SK-N-SH treated with all-trans-retinoic acid at 6 μM for 48 hours (cell line): ENCODE data around the gene POU4F3.

Source experiments
- ATAC-seq: fragments of 200-7000 bp; cut with Tn5 transposase; 3 replicates; pipeline ENCODE4 v1.9.1; 2020; ENCODE audit warnings: mild to moderate bottlenecking, moderate library complexity
- CSDC2 ChIP-seq: fragments of 250-450 bp; sonication (Bioruptor Pico); IDR thresholded peaks from 2 replicates; pipeline ENCODE4 v1.5.0; 2020; ENCODE audit warnings: mild to moderate bottlenecking, moderate library complexity
- ESRRG ChIP-seq: fragments of 250-450 bp; sonication (Bioruptor Pico); IDR thresholded peaks from 2 replicates; pipeline ENCODE4 v1.6.1; 2021; ENCODE audit warnings: mild to moderate bottlenecking
- ISL1 ChIP-seq: fragments of 250-450 bp; sonication (Bioruptor Pico); IDR thresholded peaks from 2 replicates; pipeline ENCODE4 v2.1.2; 2022; ENCODE audit warnings: mild to moderate bottlenecking, moderate library complexity
- PPARA ChIP-seq: fragments of 250-450 bp; sonication (Bioruptor Pico); IDR thresholded peaks from 2 replicates; pipeline ENCODE4 v1.5.0; 2020; ENCODE audit warnings: mild to moderate bottlenecking, borderline replicate concordance
- RARB ChIP-seq: fragments of 250-450 bp; sonication (Bioruptor Pico); IDR thresholded peaks from 2 replicates; pipeline ENCODE4 v1.8.0; 2021; ENCODE audit warnings: mild to moderate bottlenecking, moderate library complexity
- TCF4 ChIP-seq: fragments of 250-450 bp; sonication (Bioruptor Pico); IDR thresholded peaks from 2 replicates; pipeline ENCODE4 v1.8.0; 2021; ENCODE audit warnings: mild to moderate bottlenecking, moderate library complexity, borderline replicate concordance
- TOX ChIP-seq: fragments of 250-450 bp; sonication (Bioruptor Pico); IDR thresholded peaks from 2 replicates; pipeline ENCODE4 v1.8.0; 2021; ENCODE audit warnings: mild to moderate bottlenecking, moderate library complexity, borderline replicate concordance
- ZFP3 ChIP-seq: fragments of 250-450 bp; sonication (Bioruptor Pico); IDR thresholded peaks from 2 replicates; pipeline ENCODE4 v1.5.0; 2020; ENCODE audit warnings: mild to moderate bottlenecking, moderate library complexity
- ZFP30 ChIP-seq: fragments of 450-650 bp; formaldehyde crosslinking; IDR thresholded peaks from 2 replicates; pipeline ENCODE4 v1.5.0; 2022; ENCODE audit warnings: mild to moderate bottlenecking, moderate library complexity
- ZNF565 ChIP-seq: fragments of 450-650 bp; formaldehyde crosslinking; conservative IDR thresholded peaks from 2 replicates; pipeline ENCODE4 v1.5.0; 2020; ENCODE audit warnings: low read depth, mild to moderate bottlenecking, moderate library complexity
- ZNF70 ChIP-seq: fragments of 450-650 bp; formaldehyde crosslinking; IDR thresholded peaks from 2 replicates; pipeline ENCODE4 v1.5.0; 2020; ENCODE audit warnings: mild to moderate bottlenecking, moderate library complexity
- ZNF8 ChIP-seq: fragments of 450-650 bp; formaldehyde crosslinking; IDR thresholded peaks from 2 replicates; pipeline ENCODE4 v1.5.0; 2020; ENCODE audit warnings: mild to moderate bottlenecking, moderate library complexity
- TF ChIP-seq, protein P1 (sequence below): fragments of 250-450 bp; sonication (Bioruptor Pico); IDR thresholded peaks from 2 replicates; pipeline ENCODE4 v1.8.0; 2020; ENCODE audit warnings: mild to moderate bottlenecking, moderate library complexity, borderline replicate concordance
- TF ChIP-seq, protein P2 (sequence below): fragments of 250-450 bp; sonication (Bioruptor Pico); IDR thresholded peaks from 2 replicates; pipeline ENCODE4 v1.5.1; 2020; ENCODE audit warnings: low read depth, mild to moderate bottlenecking, moderate library complexity
- TF ChIP-seq, protein P3 (sequence below): fragments of 250-450 bp; sonication (Bioruptor Pico); IDR thresholded peaks from 2 replicates; pipeline ENCODE4 v1.5.1; 2021; ENCODE audit warnings: mild to moderate bottlenecking, moderate library complexity
- TF ChIP-seq, protein P4 (sequence below): fragments of 250-450 bp; sonication (Bioruptor Pico); IDR thresholded peaks from 2 replicates; pipeline ENCODE4 v1.8.0; 2021; ENCODE audit warnings: low read depth, mild to moderate bottlenecking, moderate library complexity, borderline replicate concordance
- TF ChIP-seq, protein P5 (sequence below): fragments of 250-450 bp; sonication (Bioruptor Pico); IDR thresholded peaks from 2 replicates; pipeline ENCODE4 v1.5.0; 2020; ENCODE audit warnings: mild to moderate bottlenecking, moderate library complexity

The POU4F3 gene

DNA sequence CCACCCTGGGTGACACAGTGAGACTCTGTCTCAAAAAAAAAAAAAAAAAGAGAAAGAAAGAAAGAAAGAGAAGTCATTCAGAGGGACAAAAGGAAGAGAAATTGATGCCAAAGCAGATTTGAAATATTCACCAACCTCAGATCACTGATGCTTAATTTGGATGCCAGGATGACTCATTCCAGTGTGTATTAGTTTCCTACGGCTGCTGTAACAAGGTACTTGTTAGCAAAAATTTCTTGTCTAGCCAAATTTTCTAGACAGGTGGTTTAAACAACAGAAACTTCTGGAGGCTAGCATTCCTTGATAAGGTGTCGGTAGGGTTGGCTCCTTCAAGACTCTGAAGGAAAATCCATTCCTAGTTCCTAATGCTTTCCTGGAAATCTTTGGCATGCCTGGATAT, 42.1 kb downstream of the POU4F3 start:
- no peak for TF ChIP-seq ZNF8 (CRISPR knock-in tag)
- ATAC-seq, result no peak

DNA sequence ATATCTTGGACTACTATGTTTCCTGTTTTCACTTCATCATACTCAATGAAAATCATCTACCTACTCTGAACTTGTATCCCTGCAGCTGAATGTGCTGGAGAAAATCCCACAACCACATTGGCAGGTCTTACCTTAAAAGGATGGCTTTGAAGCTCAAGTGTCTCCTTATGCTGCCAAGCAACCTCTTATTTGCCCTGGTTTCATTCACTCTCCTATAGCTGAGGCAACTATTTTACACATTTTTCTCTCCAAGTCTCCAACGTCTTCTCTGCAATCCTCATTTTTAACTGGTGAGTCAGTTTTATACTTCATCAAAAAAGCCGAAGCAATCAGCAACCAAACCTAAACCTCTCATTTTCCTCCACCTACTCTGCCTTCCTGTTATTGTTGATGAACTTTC, 49.7 kb downstream of the POU4F3 start:
- ATAC-seq, result peak; percentile 49; the same call in 2 of the 3 replicates
- TF ChIP-seq ISL1 (CRISPR knock-in tag), result no peak
- TF ChIP-seq PPARA, result no peak
- TF ChIP-seq, protein P1, sequence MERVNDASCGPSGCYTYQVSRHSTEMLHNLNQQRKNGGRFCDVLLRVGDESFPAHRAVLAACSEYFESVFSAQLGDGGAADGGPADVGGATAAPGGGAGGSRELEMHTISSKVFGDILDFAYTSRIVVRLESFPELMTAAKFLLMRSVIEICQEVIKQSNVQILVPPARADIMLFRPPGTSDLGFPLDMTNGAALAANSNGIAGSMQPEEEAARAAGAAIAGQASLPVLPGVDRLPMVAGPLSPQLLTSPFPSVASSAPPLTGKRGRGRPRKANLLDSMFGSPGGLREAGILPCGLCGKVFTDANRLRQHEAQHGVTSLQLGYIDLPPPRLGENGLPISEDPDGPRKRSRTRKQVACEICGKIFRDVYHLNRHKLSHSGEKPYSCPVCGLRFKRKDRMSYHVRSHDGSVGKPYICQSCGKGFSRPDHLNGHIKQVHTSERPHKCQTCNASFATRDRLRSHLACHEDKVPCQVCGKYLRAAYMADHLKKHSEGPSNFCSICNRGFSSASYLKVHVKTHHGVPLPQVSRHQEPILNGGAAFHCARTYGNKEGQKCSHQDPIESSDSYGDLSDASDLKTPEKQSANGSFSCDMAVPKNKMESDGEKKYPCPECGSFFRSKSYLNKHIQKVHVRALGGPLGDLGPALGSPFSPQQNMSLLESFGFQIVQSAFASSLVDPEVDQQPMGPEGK, result no peak
- no peak for TF ChIP-seq TOX (CRISPR knock-in tag)
- TF ChIP-seq ZNF565, result no peak
- no peak for TF ChIP-seq ZNF8 (CRISPR knock-in tag)
- TF ChIP-seq, protein P2, sequence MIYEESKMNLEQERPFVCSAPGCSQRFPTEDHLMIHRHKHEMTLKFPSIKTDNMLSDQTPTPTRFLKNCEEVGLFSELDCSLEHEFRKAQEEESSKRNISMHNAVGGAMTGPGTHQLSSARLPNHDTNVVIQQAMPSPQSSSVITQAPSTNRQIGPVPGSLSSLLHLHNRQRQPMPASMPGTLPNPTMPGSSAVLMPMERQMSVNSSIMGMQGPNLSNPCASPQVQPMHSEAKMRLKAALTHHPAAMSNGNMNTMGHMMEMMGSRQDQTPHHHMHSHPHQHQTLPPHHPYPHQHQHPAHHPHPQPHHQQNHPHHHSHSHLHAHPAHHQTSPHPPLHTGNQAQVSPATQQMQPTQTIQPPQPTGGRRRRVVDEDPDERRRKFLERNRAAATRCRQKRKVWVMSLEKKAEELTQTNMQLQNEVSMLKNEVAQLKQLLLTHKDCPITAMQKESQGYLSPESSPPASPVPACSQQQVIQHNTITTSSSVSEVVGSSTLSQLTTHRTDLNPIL (CRISPR knock-in tag), result no peak
- TF ChIP-seq TCF4, result no peak
- TF ChIP-seq CSDC2, result no peak
- no peak for TF ChIP-seq ESRRG (CRISPR knock-in tag)

DNA sequence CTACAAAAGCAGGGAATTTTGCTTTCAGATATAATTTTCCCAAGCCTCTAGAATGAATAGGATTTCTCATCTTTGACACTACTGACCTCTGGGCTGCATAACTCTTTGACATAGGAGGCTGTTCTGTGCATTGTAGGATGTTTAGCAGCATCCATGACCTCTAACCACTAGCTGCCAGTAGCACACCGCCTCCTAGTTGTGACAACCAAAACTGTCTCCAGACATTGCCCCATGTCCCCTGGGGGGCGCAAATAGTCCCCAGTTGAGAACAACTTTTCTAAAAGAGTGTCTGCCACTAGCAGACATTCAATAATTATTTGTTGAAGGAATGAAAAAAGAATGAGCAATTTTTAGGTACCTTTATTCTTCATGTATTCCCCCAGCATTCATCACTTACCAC, 51.8 kb downstream of the POU4F3 start:
- TF ChIP-seq ZNF70 (CRISPR knock-in tag), result no peak
- TF ChIP-seq ZFP30 (CRISPR knock-in tag), result no peak
- TF ChIP-seq, protein P1, result no peak
- no peak for TF ChIP-seq ESRRG (CRISPR knock-in tag)
- TF ChIP-seq, protein P3, sequence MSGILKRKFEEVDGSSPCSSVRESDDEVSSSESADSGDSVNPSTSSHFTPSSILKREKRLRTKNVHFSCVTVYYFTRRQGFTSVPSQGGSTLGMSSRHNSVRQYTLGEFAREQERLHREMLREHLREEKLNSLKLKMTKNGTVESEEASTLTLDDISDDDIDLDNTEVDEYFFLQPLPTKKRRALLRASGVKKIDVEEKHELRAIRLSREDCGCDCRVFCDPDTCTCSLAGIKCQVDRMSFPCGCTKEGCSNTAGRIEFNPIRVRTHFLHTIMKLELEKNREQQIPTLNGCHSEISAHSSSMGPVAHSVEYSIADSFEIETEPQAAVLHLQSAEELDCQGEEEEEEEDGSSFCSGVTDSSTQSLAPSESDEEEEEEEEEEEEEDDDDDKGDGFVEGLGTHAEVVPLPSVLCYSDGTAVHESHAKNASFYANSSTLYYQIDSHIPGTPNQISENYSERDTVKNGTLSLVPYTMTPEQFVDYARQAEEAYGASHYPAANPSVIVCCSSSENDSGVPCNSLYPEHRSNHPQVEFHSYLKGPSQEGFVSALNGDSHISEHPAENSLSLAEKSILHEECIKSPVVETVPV (CRISPR knock-in tag), result no peak
- no peak for TF ChIP-seq RARB (CRISPR knock-in tag)
- no peak for TF ChIP-seq ZFP3 (CRISPR knock-in tag)
- TF ChIP-seq, protein P4, sequence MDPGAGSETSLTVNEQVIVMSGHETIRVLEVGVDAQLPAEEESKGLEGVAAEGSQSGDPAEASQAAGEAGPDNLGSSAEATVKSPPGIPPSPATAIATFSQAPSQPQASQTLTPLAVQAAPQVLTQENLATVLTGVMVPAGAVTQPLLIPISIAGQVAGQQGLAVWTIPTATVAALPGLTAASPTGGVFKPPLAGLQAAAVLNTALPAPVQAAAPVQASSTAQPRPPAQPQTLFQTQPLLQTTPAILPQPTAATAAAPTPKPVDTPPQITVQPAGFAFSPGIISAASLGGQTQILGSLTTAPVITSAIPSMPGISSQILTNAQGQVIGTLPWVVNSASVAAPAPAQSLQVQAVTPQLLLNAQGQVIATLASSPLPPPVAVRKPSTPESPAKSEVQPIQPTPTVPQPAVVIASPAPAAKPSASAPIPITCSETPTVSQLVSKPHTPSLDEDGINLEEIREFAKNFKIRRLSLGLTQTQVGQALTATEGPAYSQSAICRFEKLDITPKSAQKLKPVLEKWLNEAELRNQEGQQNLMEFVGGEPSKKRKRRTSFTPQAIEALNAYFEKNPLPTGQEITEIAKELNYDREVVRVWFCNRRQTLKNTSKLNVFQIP (CRISPR knock-in tag), result no peak
- no peak for TF ChIP-seq ZNF565
- no peak for TF ChIP-seq TCF4
- TF ChIP-seq ZNF8 (CRISPR knock-in tag), result no peak
- TF ChIP-seq, protein P5, sequence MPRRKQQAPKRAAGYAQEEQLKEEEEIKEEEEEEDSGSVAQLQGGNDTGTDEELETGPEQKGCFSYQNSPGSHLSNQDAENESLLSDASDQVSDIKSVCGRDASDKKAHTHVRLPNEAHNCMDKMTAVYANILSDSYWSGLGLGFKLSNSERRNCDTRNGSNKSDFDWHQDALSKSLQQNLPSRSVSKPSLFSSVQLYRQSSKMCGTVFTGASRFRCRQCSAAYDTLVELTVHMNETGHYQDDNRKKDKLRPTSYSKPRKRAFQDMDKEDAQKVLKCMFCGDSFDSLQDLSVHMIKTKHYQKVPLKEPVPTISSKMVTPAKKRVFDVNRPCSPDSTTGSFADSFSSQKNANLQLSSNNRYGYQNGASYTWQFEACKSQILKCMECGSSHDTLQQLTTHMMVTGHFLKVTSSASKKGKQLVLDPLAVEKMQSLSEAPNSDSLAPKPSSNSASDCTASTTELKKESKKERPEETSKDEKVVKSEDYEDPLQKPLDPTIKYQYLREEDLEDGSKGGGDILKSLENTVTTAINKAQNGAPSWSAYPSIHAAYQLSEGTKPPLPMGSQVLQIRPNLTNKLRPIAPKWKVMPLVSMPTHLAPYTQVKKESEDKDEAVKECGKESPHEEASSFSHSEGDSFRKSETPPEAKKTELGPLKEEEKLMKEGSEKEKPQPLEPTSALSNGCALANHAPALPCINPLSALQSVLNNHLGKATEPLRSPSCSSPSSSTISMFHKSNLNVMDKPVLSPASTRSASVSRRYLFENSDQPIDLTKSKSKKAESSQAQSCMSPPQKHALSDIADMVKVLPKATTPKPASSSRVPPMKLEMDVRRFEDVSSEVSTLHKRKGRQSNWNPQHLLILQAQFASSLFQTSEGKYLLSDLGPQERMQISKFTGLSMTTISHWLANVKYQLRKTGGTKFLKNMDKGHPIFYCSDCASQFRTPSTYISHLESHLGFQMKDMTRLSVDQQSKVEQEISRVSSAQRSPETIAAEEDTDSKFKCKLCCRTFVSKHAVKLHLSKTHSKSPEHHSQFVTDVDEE (CRISPR knock-in tag), result no peak
- no peak for ATAC-seq
